ENCODE data around the gene C3orf62. TPM values are rescaled to one million over a fixed set of nuclear protein-coding genes. Genes with fewer than 3 reads are reported as not detected.
A peak's percentile ranks its signal among the peaks of the same experiment; 100 is the strongest.

C3orf62 gene
- polyA plus RNA-seq, 1 donor (not counting 4 experiments of a cell fraction or from before 2014, with no cell fraction given) = 5.2 TPM

DNA sequence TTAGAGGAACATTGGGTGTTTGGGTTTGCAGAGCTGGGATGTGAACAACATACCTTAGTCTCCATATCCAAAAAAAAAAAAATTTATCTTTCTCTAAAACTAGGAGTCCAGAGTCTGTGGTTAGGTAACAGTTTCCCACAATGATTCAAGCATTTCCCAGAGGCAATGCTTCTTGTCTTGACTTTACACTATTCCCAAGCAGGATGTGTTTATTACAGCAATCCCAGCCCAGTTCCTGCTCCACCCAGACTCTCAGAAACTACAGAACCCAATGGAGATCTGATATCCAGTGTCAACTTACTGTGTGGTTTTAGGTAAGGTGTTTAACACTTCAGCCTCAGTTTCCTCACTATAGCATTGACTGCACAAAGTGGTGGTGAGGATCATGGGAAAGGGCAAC, 2.3 kb upstream of the C3orf62 start:
- Histone ChIP-seq H3K4me3 (ENCODE audit: control insufficient read depth in 2 of 3, extremely low read depth in 1 of 3, insufficient read depth in 2 of 3, low read depth in 1 of 3, low read length in 3 of 3) (no peak overlapping the region), H3K4me1 (ENCODE audit: control insufficient read depth, extremely low read depth, insufficient read depth, low read length) (peaks cover 23% of the 10 kb centered on the region), H3K4me2 (ENCODE audit: control insufficient read depth, extremely low read depth, insufficient read depth, low read depth, low read length) (no peak overlapping the region), H3K27ac (ENCODE audit: control insufficient read depth, insufficient read depth, low read length) (no peak overlapping the region), H2AFZ (ENCODE audit: control insufficient read depth, low read length) (no peak overlapping the region), H3K9me3 (ENCODE audit: control insufficient read depth, low read depth, low read length) (no peaks in the 10 kb centered on the region), H3K27me3 (ENCODE audit: control insufficient read depth, extremely low read depth, insufficient read depth, low read length) (no peaks in the 10 kb centered on the region), H4K20me1 (ENCODE audit: control insufficient read depth, extremely low read depth, insufficient read depth, low read length) (no peaks in the 10 kb centered on the region), H3K9me1 (ENCODE audit: control insufficient read depth, extremely low read depth, insufficient read depth, low read length) (no peaks in the 10 kb centered on the region), H3K36me3 (ENCODE audit: control insufficient read depth in 2 of 2, extremely low read depth in 1 of 2, insufficient read depth in 2 of 2, low read length in 2 of 2) (peaks cover 11 to 14% of the 10 kb centered on the region in 2 experiments), H3K79me2 (ENCODE audit: control insufficient read depth, insufficient read depth, low read length) (no peaks in the 10 kb centered on the region), H3K9ac (ENCODE audit: control insufficient read depth, extremely low read depth, insufficient read depth, low read length) (no peak overlapping the region)
- TF ChIP-seq, protein P1, sequence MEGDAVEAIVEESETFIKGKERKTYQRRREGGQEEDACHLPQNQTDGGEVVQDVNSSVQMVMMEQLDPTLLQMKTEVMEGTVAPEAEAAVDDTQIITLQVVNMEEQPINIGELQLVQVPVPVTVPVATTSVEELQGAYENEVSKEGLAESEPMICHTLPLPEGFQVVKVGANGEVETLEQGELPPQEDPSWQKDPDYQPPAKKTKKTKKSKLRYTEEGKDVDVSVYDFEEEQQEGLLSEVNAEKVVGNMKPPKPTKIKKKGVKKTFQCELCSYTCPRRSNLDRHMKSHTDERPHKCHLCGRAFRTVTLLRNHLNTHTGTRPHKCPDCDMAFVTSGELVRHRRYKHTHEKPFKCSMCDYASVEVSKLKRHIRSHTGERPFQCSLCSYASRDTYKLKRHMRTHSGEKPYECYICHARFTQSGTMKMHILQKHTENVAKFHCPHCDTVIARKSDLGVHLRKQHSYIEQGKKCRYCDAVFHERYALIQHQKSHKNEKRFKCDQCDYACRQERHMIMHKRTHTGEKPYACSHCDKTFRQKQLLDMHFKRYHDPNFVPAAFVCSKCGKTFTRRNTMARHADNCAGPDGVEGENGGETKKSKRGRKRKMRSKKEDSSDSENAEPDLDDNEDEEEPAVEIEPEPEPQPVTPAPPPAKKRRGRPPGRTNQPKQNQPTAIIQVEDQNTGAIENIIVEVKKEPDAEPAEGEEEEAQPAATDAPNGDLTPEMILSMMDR (optimal IDR thresholded peaks at IDR 0.05 in 1 of 3, IDR thresholded peaks at IDR 0.05 in 1 of 3, conservative IDR thresholded peaks at IDR 0.05 in 1 of 3; ENCODE audit: extremely low read depth in 1 of 3, insufficient read depth in 2 of 3, low read length in 3 of 3) = no peak
- no peak for TF ChIP-seq EZH2 (IDR thresholded peaks at IDR 0.05; ENCODE audit: low read length)
- DNase-seq (ENCODE audit: low read depth, low spot score) (no peak), FAIRE-seq (peak; percentile 84)
- dilution Hi-C loops (cut with MboI; ENCODE audit: extremely low pct_ligation_motif_present, low sequenced_read_pairs) = no loop called here

DNA sequence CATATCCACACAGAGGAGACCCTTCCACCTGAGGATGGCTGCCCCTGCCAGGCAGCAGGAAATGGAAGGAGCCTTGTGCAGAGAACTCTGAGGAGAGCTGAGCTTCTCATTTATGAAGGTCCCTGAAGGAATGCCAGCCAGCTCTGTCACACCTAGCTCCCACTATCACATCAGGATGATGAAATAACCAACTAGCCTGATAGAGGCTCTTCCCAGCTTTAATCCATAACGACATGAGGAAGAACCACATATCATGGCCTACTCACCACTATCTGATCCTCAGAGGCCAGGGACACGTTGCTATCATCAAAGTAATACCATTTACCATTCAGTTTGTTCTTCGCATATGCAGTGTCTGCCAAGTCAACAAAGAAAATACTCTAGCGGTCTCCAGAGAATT, 1.5 kb upstream of the C3orf62 start:
- no peak overlapping the region for H2AFZ ChIP-seq (ENCODE audit: control insufficient read depth, low read length)
- no peak for FAIRE-seq
- H3K9ac ChIP-seq (ENCODE audit: control insufficient read depth, extremely low read depth, insufficient read depth, low read length) = no peak overlapping the region
- H3K4me1 ChIP-seq (ENCODE audit: control insufficient read depth, extremely low read depth, insufficient read depth, low read length) = peaks cover 23% of the 10 kb centered on the region
- TF ChIP-seq, protein P1 (optimal IDR thresholded peaks at IDR 0.05 in 1 of 3, IDR thresholded peaks at IDR 0.05 in 1 of 3, conservative IDR thresholded peaks at IDR 0.05 in 1 of 3; ENCODE audit: extremely low read depth in 1 of 3, insufficient read depth in 2 of 3, low read length in 3 of 3) = no peak
- no peak for TF ChIP-seq EZH2 (IDR thresholded peaks at IDR 0.05; ENCODE audit: low read length)
- DNase-seq (ENCODE audit: low read depth, low spot score) = no peak
- H3K4me3 ChIP-seq (ENCODE audit: control insufficient read depth in 2 of 3, extremely low read depth in 1 of 3, insufficient read depth in 2 of 3, low read depth in 1 of 3, low read length in 3 of 3) = no peak overlapping the region
- H3K27me3 ChIP-seq (ENCODE audit: control insufficient read depth, extremely low read depth, insufficient read depth, low read length) = no peaks in the 10 kb centered on the region
- no peak overlapping the region for H3K4me2 ChIP-seq (ENCODE audit: control insufficient read depth, extremely low read depth, insufficient read depth, low read depth, low read length)
- no peaks in the 10 kb centered on the region for H4K20me1 ChIP-seq (ENCODE audit: control insufficient read depth, extremely low read depth, insufficient read depth, low read length)
- H3K27ac ChIP-seq (ENCODE audit: control insufficient read depth, insufficient read depth, low read length) = no peak overlapping the region
- dilution Hi-C loops (cut with MboI; ENCODE audit: extremely low pct_ligation_motif_present, low sequenced_read_pairs) = no loop called here
- H3K36me3 ChIP-seq (ENCODE audit: control insufficient read depth in 2 of 2, extremely low read depth in 1 of 2, insufficient read depth in 2 of 2, low read length in 2 of 2) = peaks cover 5 to 6% of the 10 kb centered on the region in 2 experiments
- H3K79me2 ChIP-seq (ENCODE audit: control insufficient read depth, insufficient read depth, low read length) = no peaks in the 10 kb centered on the region
- no peaks in the 10 kb centered on the region for H3K9me3 ChIP-seq (ENCODE audit: control insufficient read depth, low read depth, low read length)
- no peaks in the 10 kb centered on the region for H3K9me1 ChIP-seq (ENCODE audit: control insufficient read depth, extremely low read depth, insufficient read depth, low read length)
